ENCODE results near the gene THSD7A. TPM values are rescaled to one million over a fixed set of nuclear protein-coding genes. Genes with fewer than 3 reads are reported as not detected.

THSD7A gene
- total RNA-seq, 1 donor from 2014 or later = 14.3 TPM

DNA sequence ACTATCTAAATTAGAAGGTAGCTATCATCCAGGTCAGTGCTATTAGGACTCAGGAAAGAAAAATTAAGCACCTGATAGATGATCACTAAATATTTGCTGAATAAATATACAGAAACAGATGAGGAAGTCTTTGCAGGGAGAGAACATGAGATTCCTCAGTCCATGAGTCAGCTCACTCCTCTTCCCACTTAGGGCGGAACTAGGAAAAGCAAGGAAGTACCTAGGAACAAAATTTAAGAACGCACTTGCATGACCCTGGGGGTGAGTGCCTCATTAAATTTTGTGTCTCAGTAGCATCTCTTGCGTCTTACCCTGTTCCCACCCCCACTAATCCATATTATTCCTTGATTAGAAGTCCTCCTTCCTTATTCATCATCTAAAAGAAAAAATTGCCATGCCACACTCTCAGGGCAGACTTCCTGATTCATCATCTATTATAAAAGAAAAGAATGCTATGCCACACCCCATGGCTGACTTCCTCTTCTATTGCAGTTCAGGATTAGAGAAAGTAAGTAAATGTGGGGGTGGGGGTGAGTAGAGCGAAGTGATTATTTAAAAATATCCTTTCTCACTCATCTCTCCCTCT is 208.8 kb downstream of the THSD7A start:
- Mint-ChIP-seq H3K27ac (no peak overlapping the region), H3K4me1 (ENCODE audit: unreplicated experiment) (no peaks in the 10 kb centered on the region), H3K9me3 (peaks cover 5% of the 10 kb centered on the region), H3K4me3 (no peak overlapping the region), H3K36me3 (no peaks in the 10 kb centered on the region), H3K27me3 (no peaks in the 10 kb centered on the region)
- DNase-seq (ENCODE audit: extremely low spot score, unreplicated experiment) = no peak
- TF ChIP-seq, protein P1, sequence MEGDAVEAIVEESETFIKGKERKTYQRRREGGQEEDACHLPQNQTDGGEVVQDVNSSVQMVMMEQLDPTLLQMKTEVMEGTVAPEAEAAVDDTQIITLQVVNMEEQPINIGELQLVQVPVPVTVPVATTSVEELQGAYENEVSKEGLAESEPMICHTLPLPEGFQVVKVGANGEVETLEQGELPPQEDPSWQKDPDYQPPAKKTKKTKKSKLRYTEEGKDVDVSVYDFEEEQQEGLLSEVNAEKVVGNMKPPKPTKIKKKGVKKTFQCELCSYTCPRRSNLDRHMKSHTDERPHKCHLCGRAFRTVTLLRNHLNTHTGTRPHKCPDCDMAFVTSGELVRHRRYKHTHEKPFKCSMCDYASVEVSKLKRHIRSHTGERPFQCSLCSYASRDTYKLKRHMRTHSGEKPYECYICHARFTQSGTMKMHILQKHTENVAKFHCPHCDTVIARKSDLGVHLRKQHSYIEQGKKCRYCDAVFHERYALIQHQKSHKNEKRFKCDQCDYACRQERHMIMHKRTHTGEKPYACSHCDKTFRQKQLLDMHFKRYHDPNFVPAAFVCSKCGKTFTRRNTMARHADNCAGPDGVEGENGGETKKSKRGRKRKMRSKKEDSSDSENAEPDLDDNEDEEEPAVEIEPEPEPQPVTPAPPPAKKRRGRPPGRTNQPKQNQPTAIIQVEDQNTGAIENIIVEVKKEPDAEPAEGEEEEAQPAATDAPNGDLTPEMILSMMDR (conservative IDR thresholded peaks at IDR 0.05) = no peak

DNA sequence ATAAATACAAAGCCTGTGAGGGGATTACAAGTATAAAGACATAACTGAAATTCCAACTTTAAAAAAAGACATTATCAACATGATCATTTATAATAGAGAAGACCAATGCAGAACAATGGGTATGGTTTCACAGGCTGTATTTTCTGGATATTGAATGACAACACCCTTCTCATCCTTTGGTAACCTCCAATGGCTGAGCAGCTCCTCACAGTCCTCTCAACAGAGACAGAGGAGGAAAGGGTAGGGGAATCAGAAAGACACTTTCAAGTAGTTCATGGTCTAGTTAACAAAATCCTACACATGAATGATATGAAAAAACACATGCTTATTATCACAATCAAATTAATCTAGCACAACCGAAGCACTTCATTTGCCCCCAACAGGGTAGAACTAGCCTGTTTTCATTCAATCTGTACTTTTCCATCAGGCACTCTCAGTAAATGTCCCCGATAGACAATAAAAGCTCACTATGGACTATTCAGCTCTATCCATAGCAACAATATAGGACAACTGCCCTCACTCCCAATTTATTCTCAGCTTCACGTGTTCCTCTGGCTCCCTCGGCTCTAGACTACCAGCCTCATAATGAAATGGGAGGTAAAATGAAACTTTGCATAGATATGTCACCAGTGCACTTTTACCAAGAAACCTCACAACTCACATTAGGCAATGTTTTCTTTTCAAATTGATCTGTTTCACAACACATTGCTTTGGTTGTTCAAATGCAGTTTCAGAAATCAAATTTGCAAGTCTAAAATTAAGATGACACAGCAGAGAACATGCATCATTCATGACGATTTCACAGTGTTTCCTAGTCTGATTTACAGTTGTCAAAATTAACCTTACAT is 211.4 kb downstream of the THSD7A start:
- no peak overlapping the region for H3K27ac Mint-ChIP-seq
- TF ChIP-seq, protein P1 (conservative IDR thresholded peaks at IDR 0.05) = no peak
- H3K4me3 Mint-ChIP-seq = no peak overlapping the region

DNA sequence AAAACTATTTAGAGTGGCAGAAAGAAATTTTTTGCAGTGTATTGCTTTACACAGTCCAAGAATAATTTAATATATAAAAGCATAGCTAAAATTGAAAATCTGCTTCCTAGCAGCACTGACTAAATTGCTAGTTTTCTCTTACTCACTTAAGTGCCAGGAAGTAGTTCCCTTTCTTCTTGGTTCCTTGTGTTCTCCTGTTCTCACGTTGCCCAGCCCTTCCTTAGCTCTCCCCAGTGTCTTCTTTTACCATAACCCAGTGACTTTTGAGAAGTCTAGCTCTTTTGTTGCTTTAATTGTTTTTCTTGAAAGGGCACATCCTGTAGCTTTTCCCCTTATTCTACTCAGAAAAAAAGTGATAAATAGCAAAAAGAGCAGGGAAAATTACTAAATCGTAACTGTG is 215.5 kb downstream of the THSD7A start:
- no peak for DNase-seq (ENCODE audit: extremely low spot score, unreplicated experiment)
- H3K27me3 Mint-ChIP-seq = no peaks in the 10 kb centered on the region
- no peak overlapping the region for H3K27ac Mint-ChIP-seq
- no peaks in the 10 kb centered on the region for H3K36me3 Mint-ChIP-seq
- H3K4me1 Mint-ChIP-seq (ENCODE audit: unreplicated experiment) = no peaks in the 10 kb centered on the region
- TF ChIP-seq, protein P1 (conservative IDR thresholded peaks at IDR 0.05) = no peak
- no peak overlapping the region for H3K4me3 Mint-ChIP-seq
- H3K9me3 Mint-ChIP-seq = no peaks in the 10 kb centered on the region

More for the DNA sequence above, 211.4 kb downstream of the THSD7A start:
- peaks cover 5% of the 10 kb centered on the region for H3K9me3 Mint-ChIP-seq
- H3K36me3 Mint-ChIP-seq = no peaks in the 10 kb centered on the region
- no peaks in the 10 kb centered on the region for H3K27me3 Mint-ChIP-seq
- no peaks in the 10 kb centered on the region for H3K4me1 Mint-ChIP-seq (ENCODE audit: unreplicated experiment)
- DNase-seq (ENCODE audit: extremely low spot score, unreplicated experiment) = no peak

DNA sequence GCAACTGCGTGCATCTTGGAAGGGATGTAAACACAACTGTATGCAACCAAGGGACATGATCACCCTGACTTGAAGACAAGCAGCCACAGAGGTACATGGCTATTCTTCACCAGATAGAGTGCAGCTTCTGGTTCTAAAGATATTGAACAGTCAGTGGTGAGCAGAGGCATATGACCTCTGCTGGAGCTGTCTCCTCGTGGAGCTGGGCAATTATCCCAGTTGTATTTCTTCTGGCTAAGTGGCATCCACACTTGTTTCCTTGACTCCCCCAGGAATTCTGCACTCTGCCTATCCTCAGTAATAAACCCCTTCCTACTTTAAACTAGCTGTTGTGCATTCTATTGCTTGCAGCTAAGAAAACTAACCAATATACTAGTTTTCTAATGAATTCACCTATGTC is 216.8 kb downstream of the THSD7A start:
- TF ChIP-seq, protein P1 (conservative IDR thresholded peaks at IDR 0.05) = no peak
- Mint-ChIP-seq H3K27ac (no peak overlapping the region), H3K4me3 (no peak overlapping the region), H3K36me3 (no peaks in the 10 kb centered on the region), H3K9me3 (no peaks in the 10 kb centered on the region), H3K4me1 (ENCODE audit: unreplicated experiment) (no peaks in the 10 kb centered on the region), H3K27me3 (no peaks in the 10 kb centered on the region)
- no peak for DNase-seq (ENCODE audit: extremely low spot score, unreplicated experiment)

DNA sequence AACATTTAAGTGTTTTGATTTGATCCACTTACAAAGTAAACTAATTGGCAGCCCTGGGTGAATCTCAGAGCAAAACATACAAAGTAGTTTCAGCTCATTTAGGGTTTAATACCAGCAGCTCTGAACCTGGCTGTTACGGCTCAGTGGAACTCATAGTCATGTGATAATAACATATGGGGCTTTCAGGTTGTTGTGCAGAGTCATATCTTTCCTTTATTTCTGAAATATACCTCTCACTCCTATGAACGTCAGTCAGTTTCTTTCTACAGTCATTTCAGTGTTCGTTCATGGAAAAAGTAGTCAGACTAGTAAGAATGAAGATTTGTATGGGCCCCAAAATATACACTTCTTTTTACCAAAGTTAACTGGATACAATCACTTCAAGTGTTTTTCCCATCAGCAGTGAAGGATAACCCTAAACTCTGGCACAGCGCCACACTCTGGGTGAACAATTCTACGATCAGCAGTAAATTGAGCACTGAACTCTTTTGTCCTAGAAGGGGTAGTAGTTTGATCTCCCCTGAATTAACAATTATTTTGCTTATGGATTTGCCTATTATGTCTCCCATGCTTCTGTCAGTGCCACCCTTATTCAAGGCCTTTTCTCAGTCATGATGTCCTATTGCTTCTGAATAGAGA is 218.6 kb downstream of the THSD7A start:
- no peaks in the 10 kb centered on the region for H3K27me3 Mint-ChIP-seq
- no peak overlapping the region for H3K4me3 Mint-ChIP-seq
- no peaks in the 10 kb centered on the region for H3K36me3 Mint-ChIP-seq
- H3K4me1 Mint-ChIP-seq (ENCODE audit: unreplicated experiment) = peaks cover 5% of the 10 kb centered on the region
- no peak for DNase-seq (ENCODE audit: extremely low spot score, unreplicated experiment)
- TF ChIP-seq, protein P1 (conservative IDR thresholded peaks at IDR 0.05) = no peak
- H3K9me3 Mint-ChIP-seq = no peaks in the 10 kb centered on the region
- H3K27ac Mint-ChIP-seq = no peak overlapping the region

All from type B pancreatic cell (in vitro differentiated cells).